B cell (primary cell): ENCODE data around the gene MUC12. TPM values are rescaled to one million over a fixed set of nuclear protein-coding genes. Genes with fewer than 3 reads are reported as not detected.
"Not testable (repeated sequence)": the region's sequence is repeated elsewhere in the genome, so short reads cannot be mapped to it uniquely, and the experiment has no call there.

Experiments used
- ATAC-seq: fragments of 200-7000 bp; cut with Tn5 transposase; one replicate; pipeline ENCODE4 v1.10.0; 2021; ENCODE audit warnings: low read depth, mild to moderate bottlenecking, moderate number of reproducible peaks, moderate library complexity
- CTCF ChIA-PET: fragments of 350-600 bp; sonication (Branson Sonifier 250); formaldehyde crosslinking; loops from one replicate; lab custom pipeline; 2021; ENCODE audit warnings: antibody characterized with exemption, inconsistent platforms; lab: Charles Lee
- POLR2A ChIA-PET: fragments of 350-600 bp; sonication (Branson Sonifier 250); formaldehyde crosslinking; loops from one replicate; lab custom pipeline; 2021; ENCODE audit warnings: antibody characterized with exemption; lab: Charles Lee
- DNase-seq: peaks from one replicate; pipeline ENCODE4 v3.0.0; 2013
- H2AFZ ChIP-seq: 2 replicates; pipeline ENCODE4 v1.6.1; 2012; ENCODE audit warnings: mild to moderate bottlenecking, low read depth, low read length; ENCODE audit not compliant: insufficient read depth, poor library complexity, severe bottlenecking
- H3K27ac ChIP-seq, 2 donors: 1 replicate in 1 of 2; 2 replicates in 1 of 2; pipeline ENCODE4 v1.5.1; 2012 to 2013; ENCODE audit warnings: low read length in 2 of 2, mild to moderate bottlenecking in 2 of 2, moderate library complexity in 1 of 2
- H3K27me3 ChIP-seq, 4 experiments: fragments of 200-600 bp in 1 of 4; sonication (generic) in 1 of 4; replicated peaks in 1 of 4; 1 replicate in 2 of 4; 2 replicates in 2 of 4; pipeline versions ENCODE4 v1.6.1 to v1.7.0; 2013 to 2016; ENCODE audit warnings: low read length in 3 of 4, mild to moderate bottlenecking in 2 of 4, mixed read lengths in 1 of 4, moderate library complexity in 1 of 4; ENCODE audit not compliant: insufficient read depth in 4 of 4, control insufficient read depth in 3 of 4; ENCODE audit errors: control extremely low read depth in 1 of 4
- H3K36me3 ChIP-seq, 2 experiments: replicated peaks in 1 of 2; 1 replicate in 1 of 2; 2 replicates in 1 of 2; pipeline versions ENCODE4 v1.6.1 to v1.7.1; 2013; ENCODE audit warnings: low read length in 1 of 2; ENCODE audit not compliant: insufficient read depth in 2 of 2, control insufficient read depth in 1 of 2; ENCODE audit errors: control extremely low read depth in 1 of 2, extremely low read depth in 1 of 2
- H3K4me1 ChIP-seq, 2 donors: fragments of 200-600 bp in 1 of 2; sonication (generic) in 1 of 2; 1 replicate in 1 of 2; 2 replicates in 1 of 2; pipeline versions ENCODE4 v1.5.1 to v1.6.1; 2013 to 2017; ENCODE audit warnings: low read length in 2 of 2; ENCODE audit not compliant: control insufficient read depth in 2 of 2, insufficient read depth in 2 of 2
- H3K4me2 ChIP-seq: replicated peaks from 2 replicates; pipeline ENCODE3; 2012; ENCODE audit warnings: mild to moderate bottlenecking, low read depth, low read length; ENCODE audit not compliant: poor library complexity, severe bottlenecking
- H3K4me3 ChIP-seq, 5 experiments: fragments of 200-600 bp in 1 of 5; sonication (generic) in 1 of 5; 1 replicate in 3 of 5; 2 replicates in 2 of 5; pipeline versions ENCODE4 v1.5.1 to v1.7.0; 2011 to 2016; ENCODE audit warnings: low read length in 4 of 5, mild to moderate bottlenecking in 4 of 5, low read depth in 2 of 5, control low read depth in 1 of 5, moderate library complexity in 1 of 5; ENCODE audit not compliant: insufficient read depth in 1 of 5; ENCODE audit errors: control extremely low read depth in 1 of 5, extremely low read depth in 1 of 5
- H3K79me2 ChIP-seq: fragments of 200-600 bp; sonication (generic); one replicate; pipeline ENCODE4 v1.6.0; 2016; ENCODE audit warnings: low read length; ENCODE audit not compliant: control insufficient read depth, insufficient read depth
- H3K9ac ChIP-seq: fragments of 200-600 bp; sonication (generic); 2 replicates; pipeline ENCODE4 v1.6.1; 2017; ENCODE audit warnings: mild to moderate bottlenecking, low read length, moderate library complexity
- H3K9me3 ChIP-seq, 3 donors: one replicate each; pipeline versions ENCODE4 v1.6.1 to v1.7.1; 2013; ENCODE audit warnings: low read length in 2 of 3; ENCODE audit not compliant: control insufficient read depth in 2 of 3, insufficient read depth in 1 of 3; ENCODE audit errors: control extremely low read depth in 1 of 3
- H4K20me1 ChIP-seq: 2 replicates; pipeline ENCODE4 v1.6.0; 2012; ENCODE audit warnings: mild to moderate bottlenecking, low read length; ENCODE audit not compliant: insufficient read depth, control insufficient read depth, poor library complexity, severe bottlenecking
- H3K27ac Mint-ChIP-seq: one replicate; pipeline ENCODE4 v1.8.0; 2021; ENCODE audit warnings: mixed read lengths
- H3K27me3 Mint-ChIP-seq: one replicate; pipeline ENCODE4 v1.8.0; 2021; ENCODE audit warnings: mixed read lengths
- H3K4me1 Mint-ChIP-seq: one replicate; pipeline ENCODE4 v1.8.0; 2021; ENCODE audit warnings: mixed read lengths
- H3K4me3 Mint-ChIP-seq: one replicate; pipeline ENCODE4 v1.8.0; 2021; ENCODE audit warnings: mixed read lengths
- H3K9me3 Mint-ChIP-seq: one replicate; pipeline ENCODE4 v1.8.0; 2022; ENCODE audit warnings: mixed read lengths; ENCODE audit not compliant: insufficient read depth
- EZH2 ChIP-seq: IDR thresholded peaks from 2 replicates; pipeline ENCODE4 v1.6.1; 2012; ENCODE audit warnings: borderline replicate concordance, low read depth, mild to moderate bottlenecking, moderate library complexity, low read length; ENCODE audit not compliant: insufficient read depth, poor library complexity, severe bottlenecking
- WGBS: methylation state at CpG from one replicate; pipeline ENCODE4 v1.1.5; 2013; ENCODE audit warnings: missing lambda C conversion rate; ENCODE audit not compliant: insufficient coverage; 5-methylcytosine and 5-hydroxymethylcytosine counted together
- intact Hi-C: fragments of 100-400 bp; cut with micrococcal nuclease; formaldehyde crosslinking; loops from one replicate; pipeline ENCODE4 v1.10.0; 2022
- polyA plus RNA-seq: library from polyadenylated mRNA; depleted of rRNA; stranded (reverse); fragments of >200 nt; gene quantifications from 2 replicates; pipeline ENCODE4 v1.2.3, GENCODE V29; 2012
- total RNA-seq, 2 donors: library from RNA; stranded (reverse); fragments of 120-200 nt in 1 of 2; gene quantifications; 1 replicate in 1 of 2; 2 replicates in 1 of 2; pipeline versions ENCODE4 v1.2.3 to v1.2.4, GENCODE V29; 2013 to 2022
- TF ChIP-seq, protein P1 (sequence below): fragments of 200-600 bp; IDR thresholded peaks from one replicate; pipeline ENCODE4 v1.8.0; 2022; ENCODE audit warnings: antibody characterized with exemption, mild to moderate bottlenecking

MUC12 gene
- total and polyA plus RNA-seq, 2 donors (not counting 1 experiment from before 2014, with no cell fraction given), result 0.81 TPM; not detected in 1

DNA sequence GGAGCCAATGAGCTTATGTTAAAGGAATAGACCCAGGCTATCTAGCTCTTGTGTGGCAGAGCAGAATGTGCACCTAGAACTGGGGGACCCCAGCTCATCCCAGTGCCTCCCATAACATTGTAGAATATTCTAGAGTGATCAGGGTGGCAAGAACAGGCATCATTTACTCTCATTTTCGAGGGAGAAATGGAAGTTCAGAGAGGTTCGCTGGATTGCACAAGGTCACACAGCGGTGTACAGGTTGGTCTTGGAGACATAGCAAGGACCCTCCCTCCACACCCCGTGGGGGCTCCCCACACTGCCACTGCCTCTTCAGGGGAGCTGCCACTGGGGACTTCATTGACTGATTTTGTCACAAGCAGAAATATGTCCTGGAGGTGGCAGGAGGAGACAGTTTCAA, 8.9 kb downstream of the MUC12 start:
- 84% methylated on average over 3 of the region's 4 CpGs for WGBS

DNA sequence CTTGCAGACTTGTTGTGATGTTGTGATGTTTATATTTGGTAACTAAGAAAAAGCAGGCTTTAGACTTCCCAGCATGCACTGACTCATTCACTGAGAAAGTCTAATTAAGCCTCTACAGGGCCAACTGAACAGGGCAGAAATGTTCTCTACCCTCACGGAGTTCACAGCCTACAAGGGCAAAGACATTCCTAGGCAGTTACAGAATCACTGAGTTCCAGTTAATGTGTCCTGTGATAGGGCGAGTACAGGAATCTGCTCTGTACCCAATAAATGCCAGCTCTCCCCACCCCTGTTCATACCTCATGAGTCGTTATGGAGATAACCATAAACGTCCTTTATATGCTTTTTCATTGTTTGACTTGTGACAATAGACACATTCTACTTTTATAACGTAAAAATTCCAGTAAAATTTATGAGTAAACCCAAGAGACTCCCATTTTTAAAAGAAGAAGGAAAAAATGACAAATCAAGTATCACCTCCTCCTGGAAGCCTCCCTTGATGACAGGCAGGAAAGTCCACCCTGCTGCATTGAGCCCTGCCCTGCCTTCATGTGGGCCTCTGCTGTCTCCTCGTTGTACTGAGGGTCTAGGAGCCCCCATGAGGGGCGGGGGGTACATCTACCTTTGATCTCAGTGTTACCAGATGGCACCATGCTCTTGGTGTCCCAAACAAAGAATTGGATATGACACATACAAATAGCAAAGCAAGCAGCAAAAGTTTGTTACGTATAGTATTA, 14.3 kb downstream of the MUC12 start:
- Histone ChIP-seq H3K27ac (no peak overlapping the region), H2AFZ (no peak overlapping the region), H3K4me1 (no peaks in the 10 kb centered on the region), H3K9me3 (peaks cover 0 to 3% (median 0%) of the 10 kb centered on the region in 3 donors), H3K9ac (no peak overlapping the region), H3K27me3 (no peaks in the 10 kb centered on the region), H4K20me1 (no peaks in the 10 kb centered on the region), H3K36me3 (no peaks in the 10 kb centered on the region), H3K4me3 (no peak overlapping the region), H3K4me2 (no peak overlapping the region), H3K79me2 (no peaks in the 10 kb centered on the region)
- ChIA-PET POLR2A (no interaction called here), CTCF (no interaction called here)
- TF ChIP-seq, protein P1, sequence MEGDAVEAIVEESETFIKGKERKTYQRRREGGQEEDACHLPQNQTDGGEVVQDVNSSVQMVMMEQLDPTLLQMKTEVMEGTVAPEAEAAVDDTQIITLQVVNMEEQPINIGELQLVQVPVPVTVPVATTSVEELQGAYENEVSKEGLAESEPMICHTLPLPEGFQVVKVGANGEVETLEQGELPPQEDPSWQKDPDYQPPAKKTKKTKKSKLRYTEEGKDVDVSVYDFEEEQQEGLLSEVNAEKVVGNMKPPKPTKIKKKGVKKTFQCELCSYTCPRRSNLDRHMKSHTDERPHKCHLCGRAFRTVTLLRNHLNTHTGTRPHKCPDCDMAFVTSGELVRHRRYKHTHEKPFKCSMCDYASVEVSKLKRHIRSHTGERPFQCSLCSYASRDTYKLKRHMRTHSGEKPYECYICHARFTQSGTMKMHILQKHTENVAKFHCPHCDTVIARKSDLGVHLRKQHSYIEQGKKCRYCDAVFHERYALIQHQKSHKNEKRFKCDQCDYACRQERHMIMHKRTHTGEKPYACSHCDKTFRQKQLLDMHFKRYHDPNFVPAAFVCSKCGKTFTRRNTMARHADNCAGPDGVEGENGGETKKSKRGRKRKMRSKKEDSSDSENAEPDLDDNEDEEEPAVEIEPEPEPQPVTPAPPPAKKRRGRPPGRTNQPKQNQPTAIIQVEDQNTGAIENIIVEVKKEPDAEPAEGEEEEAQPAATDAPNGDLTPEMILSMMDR, result no peak
- TF ChIP-seq EZH2, result no peak
- no peak for DNase-seq
- Mint-ChIP-seq H3K27ac (no peak overlapping the region), H3K9me3 (no peaks in the 10 kb centered on the region), H3K4me3 (no peak overlapping the region), H3K4me1 (no peaks in the 10 kb centered on the region), H3K27me3 (peaks cover 18% of the 10 kb centered on the region)
- intact Hi-C loops, result no loop called here
- WGBS, result 68% methylated on average over 4 of the region's 8 CpGs
- ATAC-seq, result no peak

More for the DNA sequence above, 8.9 kb downstream of the MUC12 start:
- H3K27me3 Mint-ChIP-seq, result peaks cover 24% of the 10 kb centered on the region
- no peak for DNase-seq
- intact Hi-C loops, result no loop called here
- Histone ChIP-seq H3K36me3 (no peaks in the 10 kb centered on the region), H3K9me3 (peaks cover 0 to 14% (median 3%) of the 10 kb centered on the region in 3 donors), H3K4me3 (no peak overlapping the region), H4K20me1 (no peaks in the 10 kb centered on the region), H3K27me3 (peaks cover 0 to 4% (median 1%) of the 10 kb centered on the region in 4 experiments), H3K4me2 (no peak overlapping the region), H3K9ac (no peak overlapping the region), H3K27ac (no peak overlapping the region), H2AFZ (no peak overlapping the region), H3K79me2 (no peaks in the 10 kb centered on the region), H3K4me1 (no peaks in the 10 kb centered on the region)
- no peak overlapping the region for H3K27ac Mint-ChIP-seq
- no peak for TF ChIP-seq EZH2
- TF ChIP-seq, protein P1, result no peak
- peaks cover 5% of the 10 kb centered on the region for H3K9me3 Mint-ChIP-seq
- no peaks in the 10 kb centered on the region for H3K4me1 Mint-ChIP-seq
- CTCF ChIA-PET, result no interaction called here
- ATAC-seq, result no peak
- no peak overlapping the region for H3K4me3 Mint-ChIP-seq
- POLR2A ChIA-PET, result no interaction called here

DNA sequence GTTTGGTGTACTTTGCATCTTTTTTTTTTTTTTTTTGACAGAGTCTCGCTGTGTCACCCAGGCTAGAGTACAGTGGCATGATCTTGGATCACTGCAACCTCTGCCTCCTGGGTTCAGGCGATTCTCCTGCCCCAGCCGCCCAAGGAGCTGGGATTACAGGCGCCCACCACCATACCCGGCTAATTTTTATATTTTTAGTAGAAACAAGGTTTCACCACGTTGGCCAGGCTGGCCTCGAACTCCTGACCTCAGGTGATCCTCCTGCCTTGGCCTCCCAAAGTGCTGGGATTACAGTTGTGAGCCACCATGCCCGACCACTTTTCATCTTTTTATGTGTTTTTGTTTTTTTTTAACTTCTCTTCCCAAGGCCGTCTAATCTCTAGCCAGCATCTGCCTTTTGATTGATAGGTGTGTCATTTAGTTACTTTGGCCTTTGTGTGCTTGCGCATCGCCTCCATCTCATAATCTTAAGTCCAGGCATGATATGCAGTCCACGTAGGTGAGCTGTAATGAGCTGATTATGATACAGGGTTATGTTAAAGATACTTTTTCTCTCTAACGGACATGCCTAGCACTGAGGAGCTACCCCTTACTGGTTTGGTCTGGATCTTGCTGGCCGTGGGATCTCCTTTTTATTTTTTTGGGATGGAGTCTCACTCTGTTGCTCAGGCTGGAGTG, 15.0 kb downstream of the MUC12 start:
- intact Hi-C loops, H3K4me3 ChIP-seq, H2AFZ ChIP-seq, H3K9me3 Mint-ChIP-seq, H3K9ac ChIP-seq, H3K27ac ChIP-seq, H4K20me1 ChIP-seq, DNase-seq, H3K36me3 ChIP-seq, H3K9me3 ChIP-seq, H3K4me2 ChIP-seq, H3K4me1 ChIP-seq, H3K79me2 ChIP-seq, H3K27ac Mint-ChIP-seq, POLR2A ChIA-PET, H3K27me3 ChIP-seq, ATAC-seq, CTCF ChIA-PET, H3K4me3 Mint-ChIP-seq, H3K4me1 Mint-ChIP-seq: not testable (repeated sequence)
- WGBS, result 89% methylated on average over 10 of the region's 14 CpGs
- H3K27me3 Mint-ChIP-seq, result peaks cover 18% of the 10 kb centered on the region
